ENCODE data around the gene PTGFRN. TPM values are rescaled to one million over a fixed set of nuclear protein-coding genes. Genes with fewer than 3 reads are reported as not detected.

PTGFRN gene
- total RNA-seq, 2 experiments from 2014 or later: 7.0 to 8.4 TPM

DNA sequence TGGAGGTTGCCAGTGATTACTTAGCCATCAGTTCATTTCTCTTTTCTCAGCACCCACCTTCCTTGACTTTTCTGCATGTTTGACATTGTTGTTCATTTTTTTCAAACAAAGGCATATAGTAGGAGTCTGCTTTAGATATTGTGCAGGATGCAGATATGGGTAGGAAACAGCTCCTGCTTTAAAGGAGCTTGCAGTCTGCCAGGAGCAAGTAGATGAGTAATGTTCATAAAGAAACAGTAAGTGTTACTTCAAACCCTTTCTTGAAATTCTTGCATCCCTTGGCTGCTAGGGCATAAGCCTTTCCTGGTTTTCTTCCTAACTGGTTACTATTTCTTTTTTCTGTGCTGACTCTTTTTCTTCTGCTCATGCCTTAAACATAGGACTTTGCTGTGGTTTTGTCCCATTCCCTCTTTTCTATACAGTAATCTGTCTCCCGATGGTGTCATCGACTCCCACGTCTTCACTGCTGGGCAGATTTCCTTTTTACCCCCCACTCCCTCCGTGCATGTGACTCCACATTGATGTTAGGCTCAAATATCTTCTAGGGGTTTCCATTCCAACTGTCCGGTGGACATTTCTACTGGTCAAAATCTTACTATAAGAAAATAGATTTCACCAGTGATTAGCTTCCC lies 20.4 kb downstream of the PTGFRN start:
- ChIA-PET CTCF (interaction anchor here (0.9 to 1.1 kb wide), 2 partner anchors 12 to 103 kb away, joined by 3 read pairs; no protein-coding TSS in a partner anchor), POLR2A (interaction anchor here (1.3 kb wide), 1 partner anchor 12 kb away, joined by 5 read pairs; no protein-coding TSS in a partner anchor)
- no peak overlapping the region for H3K27ac Mint-ChIP-seq
- no peak for TF ChIP-seq CTCF (IDR thresholded peaks at IDR 0.05)
- no peaks in the 10 kb centered on the region for H3K27me3 Mint-ChIP-seq
- intact Hi-C loops (cut with micrococcal nuclease): no loop called here
- peaks cover 28% of the 10 kb centered on the region for H3K4me1 Mint-ChIP-seq (ENCODE audit: low read depth)
- ATAC-seq (no peak), DNase-seq (no peak)
- no peaks in the 10 kb centered on the region for H3K9me3 Mint-ChIP-seq
- peaks cover 2% of the 10 kb centered on the region for H3K36me3 Mint-ChIP-seq (ENCODE audit: low read depth)
- no peak overlapping the region for H3K4me3 Mint-ChIP-seq

- ChIA-PET CTCF (interaction anchor here (0.8 to 1.4 kb wide), 4 partner anchors 15 to 206 kb away, joined by 3 to 6 read pairs (median 4); no protein-coding TSS in a partner anchor), POLR2A (interaction anchor here (0.8 to 1.4 kb wide), 3 partner anchors 159 to 193 kb away, joined by 3 read pairs; no protein-coding TSS in a partner anchor)
- intact Hi-C loops (cut with micrococcal nuclease): no loop called here
- Mint-ChIP-seq H3K4me3 (no peak overlapping the region), H3K4me1 (ENCODE audit: low read depth) (peaks cover 30% of the 10 kb centered on the region), H3K9me3 (no peaks in the 10 kb centered on the region), H3K27me3 (no peaks in the 10 kb centered on the region), H3K27ac (peak overlapping the region; percentile 17), H3K36me3 (ENCODE audit: low read depth) (peaks cover 2% of the 10 kb centered on the region)
- peak; percentile 90 for ATAC-seq
- DNase-seq: no peak
- TF ChIP-seq CTCF (IDR thresholded peaks at IDR 0.05): no peak
These were observed 21.6 kb downstream of the PTGFRN start for GRCh38 chr1:116931016-116931918.

DNA sequence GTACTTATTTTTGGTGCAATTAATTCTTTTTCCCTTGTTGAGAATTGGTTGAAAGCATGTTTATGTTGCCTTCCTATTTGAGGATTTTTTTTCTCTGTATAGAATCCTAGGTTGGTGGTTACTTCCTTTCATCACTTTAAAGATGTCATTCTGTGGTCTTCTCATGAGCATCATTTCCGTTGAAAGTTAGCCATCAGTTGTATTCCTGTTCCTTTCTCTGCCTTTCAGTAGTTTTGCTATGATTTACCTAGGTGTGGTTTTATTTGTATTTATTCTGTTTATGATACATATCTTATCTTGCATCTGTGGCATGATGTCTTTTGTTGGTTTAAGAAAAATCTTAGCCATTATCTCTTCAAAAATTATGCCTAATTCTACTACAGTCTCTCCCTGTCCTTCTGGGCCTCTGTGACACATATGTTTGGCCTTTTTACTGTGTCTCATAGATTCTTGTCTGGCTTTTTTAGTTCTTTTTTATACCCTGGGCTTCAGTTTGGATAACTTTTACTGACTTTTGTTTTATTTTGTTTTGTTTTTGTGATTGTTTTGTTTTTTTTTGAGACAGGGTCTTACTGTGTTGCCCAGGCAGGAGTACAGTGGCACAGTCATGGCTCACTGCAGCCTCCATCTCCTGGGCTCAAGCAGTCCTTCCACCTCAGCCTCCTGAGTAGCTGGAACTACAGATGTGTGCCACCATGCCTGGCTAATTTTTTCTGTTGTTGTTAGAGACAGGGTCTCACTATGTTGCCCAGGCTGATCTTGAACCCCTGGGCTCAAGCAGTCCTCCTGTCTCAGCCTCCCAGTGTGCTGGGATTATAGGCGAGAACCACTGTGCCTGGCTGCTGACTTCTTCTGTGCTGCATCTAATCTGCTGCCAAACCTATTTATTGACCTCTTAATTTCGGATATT lies 24.1 kb downstream of the PTGFRN start:
- H3K27ac Mint-ChIP-seq: peak overlapping the region; percentile 62
- H3K9me3 Mint-ChIP-seq: no peaks in the 10 kb centered on the region
- peaks cover 30% of the 10 kb centered on the region for H3K4me1 Mint-ChIP-seq (ENCODE audit: low read depth)
- CTCF ChIA-PET: interaction anchor here (0.6 to 2.0 kb wide), 19 partner anchors 8 to 350 kb away, joined by 3 to 8 read pairs (median 4); no protein-coding TSS in a partner anchor
- no peak for DNase-seq
- H3K36me3 Mint-ChIP-seq (ENCODE audit: low read depth): peaks cover 2% of the 10 kb centered on the region
- no peak overlapping the region for H3K4me3 Mint-ChIP-seq
- TF ChIP-seq CTCF (IDR thresholded peaks at IDR 0.05): no peak
- intact Hi-C loops (cut with micrococcal nuclease): no loop called here
- ATAC-seq: peak; percentile 57
- peaks cover 1% of the 10 kb centered on the region for H3K27me3 Mint-ChIP-seq
- POLR2A ChIA-PET: interaction anchor here (0.6 to 0.8 kb wide), 2 partner anchors 56 to 196 kb away, joined by 3 read pairs; no protein-coding TSS in a partner anchor

DNA sequence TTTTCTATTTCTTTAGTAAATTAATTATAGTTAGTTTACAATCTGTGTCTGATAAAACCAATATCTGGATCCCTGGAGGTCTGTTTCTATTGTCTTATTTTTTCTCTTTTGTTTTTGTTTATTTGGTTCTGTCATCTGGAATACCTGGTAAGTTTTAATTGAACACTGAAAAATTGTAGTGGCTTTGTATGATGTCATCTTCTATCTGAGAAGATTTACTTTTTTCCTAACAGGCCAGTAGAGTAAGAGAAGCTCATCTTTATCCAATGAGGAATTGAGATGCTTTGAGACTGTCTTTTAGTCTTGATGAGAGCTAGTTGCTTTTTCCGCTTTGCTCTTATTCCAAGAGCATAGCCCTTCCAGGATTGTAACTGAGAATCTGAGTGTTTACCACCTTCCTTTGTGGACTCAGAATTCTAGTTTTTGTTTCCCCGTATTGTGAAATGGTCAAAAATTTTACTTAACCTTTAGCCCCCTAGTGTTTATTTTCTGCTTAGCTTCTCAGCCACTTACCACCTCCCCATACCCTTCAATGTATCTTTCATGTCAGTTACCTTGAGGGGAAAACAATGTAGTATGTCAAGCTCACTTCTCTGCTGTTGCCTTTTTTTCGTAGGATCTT lies 25.0 kb downstream of the PTGFRN start:
- DNase-seq (no peak), ATAC-seq (peak; percentile 31)
- CTCF ChIA-PET: interaction anchor here (0.6 to 2.0 kb wide), 27 partner anchors 9 to 261 kb away, joined by 3 to 8 read pairs (median 4); no protein-coding TSS in a partner anchor
- TF ChIP-seq CTCF (IDR thresholded peaks at IDR 0.05): peak; percentile 45
- peaks cover 30% of the 10 kb centered on the region for H3K4me1 Mint-ChIP-seq (ENCODE audit: low read depth)
- H3K9me3 Mint-ChIP-seq: no peaks in the 10 kb centered on the region
- H3K4me3 Mint-ChIP-seq: no peak overlapping the region
- H3K27me3 Mint-ChIP-seq: peaks cover 1% of the 10 kb centered on the region
- H3K27ac Mint-ChIP-seq: peak overlapping the region; percentile 55
- POLR2A ChIA-PET: interaction anchor here (0.9 to 1.0 kb wide), 2 partner anchors 35 to 165 kb away, joined by 3 to 5 read pairs; no protein-coding TSS in a partner anchor
- intact Hi-C loops (cut with micrococcal nuclease): no loop called here
- H3K36me3 Mint-ChIP-seq (ENCODE audit: low read depth): peaks cover 2% of the 10 kb centered on the region

Measured in activated CD8-positive, alpha-beta T cell treated with anti-CD3 and anti-CD28 coated beads for 36 hours (primary cell).